DND-41 (cell line): Measurements from ENCODE around the gene TET2.

ENCODE experiments used
- CTCF ChIP-seq: IDR thresholded peaks from 2 replicates; pipeline ENCODE4 v1.5.1; 2012; ENCODE audit warnings: borderline replicate concordance, low read length, moderate library complexity, mild to moderate bottlenecking; ENCODE audit not compliant: poor library complexity, severe bottlenecking; ENCODE audit errors: extremely low read depth
- EZH2 ChIP-seq: IDR thresholded peaks from 3 replicates; pipeline ENCODE4 v1.6.1; 2012; ENCODE audit warnings: borderline replicate concordance, low read depth, mild to moderate bottlenecking, moderate library complexity, low read length, inconsistent platforms; ENCODE audit not compliant: severe bottlenecking

- no peak for TF ChIP-seq CTCF
- no peak for TF ChIP-seq EZH2
These were observed 3.1 kb downstream of the TET2 start for GRCh38 chr4:105149771-105150170.
